HG02642 (cell line): ENCODE data around the gene PCSK5.

Experiments used
- ATAC-seq: cut with Tn5 transposase; IDR thresholded peaks from one replicate; pipeline ENCODE4 v1.9.1; 2021; ENCODE audit warnings: mild to moderate bottlenecking; ENCODE audit not compliant: unreplicated experiment, poor library complexity

The PCSK5 gene

DNA sequence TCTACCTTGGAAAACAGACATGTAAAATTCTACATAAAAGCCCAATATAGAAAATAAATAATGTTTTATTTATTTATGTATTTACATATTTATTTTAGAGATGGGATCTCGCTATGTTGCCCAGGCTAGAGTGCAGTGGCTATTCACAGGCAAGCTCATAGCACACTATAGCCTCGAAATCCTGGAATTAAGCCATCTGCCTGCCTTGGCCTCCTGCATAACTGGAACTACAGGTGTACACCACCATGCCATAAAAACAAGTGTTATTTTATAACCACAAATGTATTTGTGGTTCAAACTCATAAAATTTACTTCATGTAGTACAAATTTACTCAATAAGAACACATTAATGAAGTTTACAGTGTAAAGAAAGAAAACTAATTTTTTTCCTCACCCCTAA lies 510.7 kb downstream of the PCSK5 start:
- ATAC-seq: no peak

DNA sequence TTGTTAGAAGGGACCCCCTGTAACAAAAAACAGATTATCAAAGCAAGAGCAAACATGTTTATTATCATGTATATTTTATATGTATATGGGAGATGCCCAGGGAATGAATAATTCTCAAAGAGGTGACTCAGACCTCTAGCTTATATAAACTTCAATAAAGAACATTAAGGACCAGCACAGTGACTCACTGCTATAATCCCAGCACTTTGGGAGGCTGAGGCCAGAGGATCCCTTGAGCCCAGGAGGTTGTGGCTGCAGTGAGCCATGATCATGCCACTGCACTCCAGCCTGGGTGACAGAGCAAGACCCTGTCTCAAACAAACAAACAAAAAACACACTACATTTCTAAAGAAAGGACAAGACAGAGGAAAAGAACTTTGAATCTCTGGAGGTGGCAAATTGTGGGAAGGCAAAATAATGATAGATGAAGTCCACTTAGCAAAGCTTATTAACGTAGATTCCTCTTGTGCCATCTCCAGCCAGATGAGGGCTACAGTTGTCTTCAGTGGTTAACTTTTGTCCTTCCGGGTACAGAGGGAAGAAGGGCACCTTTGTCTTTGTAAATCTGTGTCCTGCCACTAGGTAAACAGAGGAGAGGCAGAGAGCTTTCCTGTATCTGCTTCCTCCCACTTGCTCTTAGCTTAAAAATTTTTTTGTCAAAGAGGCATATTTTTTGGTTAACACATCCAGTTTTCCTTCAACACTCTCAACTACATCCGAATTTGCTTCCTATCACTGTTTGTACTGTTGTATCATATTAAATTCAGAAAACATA lies 511.3 kb downstream of the PCSK5 start:
- ATAC-seq: no peak

DNA sequence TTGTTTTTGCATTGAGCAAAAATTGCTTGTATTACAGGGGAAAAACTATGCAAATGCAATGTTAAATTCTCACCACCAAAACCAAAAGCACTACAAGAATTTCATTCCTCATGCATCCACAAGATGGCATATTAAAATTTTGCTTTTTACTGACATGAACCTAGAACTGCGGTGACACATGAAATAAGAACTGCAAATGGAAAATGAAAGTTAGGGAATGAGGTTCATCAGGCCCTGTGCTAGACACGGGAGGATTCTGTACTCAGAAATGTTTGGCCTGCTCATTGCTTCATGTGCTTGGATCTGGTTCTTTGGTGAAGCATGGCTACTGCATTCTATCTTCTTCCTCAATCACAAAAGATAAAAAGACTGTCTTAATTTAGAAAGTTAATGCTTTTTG lies 512.9 kb downstream of the PCSK5 start:
- peak; percentile 92 for ATAC-seq

GRCh38 chr9:76404401-76404800 lies 513.9 kb downstream of the PCSK5 start:
- no peak for ATAC-seq

- no peak for ATAC-seq
Measured at GRCh38 chr9:76405340-76405739, 514.9 kb downstream of the PCSK5 start.

GRCh38 chr9:76405868-76406267 lies 515.4 kb downstream of the PCSK5 start:
- no peak for ATAC-seq
